HEK293 (cell line): ENCODE measurements around the gene C11orf91.

ENCODE experiments used
- KLF1 ChIP-seq: fragments of 450-650 bp; formaldehyde crosslinking; IDR thresholded peaks from 2 replicates; pipeline ENCODE4 v1.5.1; 2016; ENCODE audit warnings: missing biosample characterization, missing genetic modification characterization
- MYNN ChIP-seq: fragments of 450-650 bp; formaldehyde crosslinking; IDR thresholded peaks from 2 replicates; pipeline ENCODE4 v1.5.1; 2016; ENCODE audit warnings: missing biosample characterization, missing genetic modification characterization, borderline replicate concordance
- YY1 ChIP-seq: fragments of 450-650 bp; formaldehyde crosslinking; IDR thresholded peaks from 2 replicates; pipeline ENCODE4 v1.5.1; 2018; ENCODE audit warnings: missing biosample characterization, missing genetic modification characterization
- ZBTB7A ChIP-seq: fragments of 450-650 bp; formaldehyde crosslinking; IDR thresholded peaks from 2 replicates; pipeline ENCODE4 v1.5.1; 2016; ENCODE audit warnings: low read depth, missing biosample characterization, missing genetic modification characterization
- ZNF112 ChIP-seq: fragments of 450-650 bp; formaldehyde crosslinking; IDR thresholded peaks from 2 replicates; pipeline ENCODE4 v1.5.0; 2017; ENCODE audit warnings: missing biosample characterization, missing genetic modification characterization
- ZNF311 ChIP-seq: fragments of 450-650 bp; formaldehyde crosslinking; IDR thresholded peaks from 2 replicates; pipeline ENCODE4 v1.5.1; 2017; ENCODE audit warnings: missing biosample characterization, missing genetic modification characterization, borderline replicate concordance
- ZNF394 ChIP-seq: fragments of 450-650 bp; formaldehyde crosslinking; IDR thresholded peaks from 2 replicates; pipeline ENCODE4 v1.5.1; 2016; ENCODE audit warnings: missing biosample characterization, missing genetic modification characterization, mild to moderate bottlenecking, moderate library complexity, borderline replicate concordance
- ZNF416 ChIP-seq: fragments of 450-650 bp; formaldehyde crosslinking; IDR thresholded peaks from 2 replicates; pipeline ENCODE4 v1.5.1; 2016; ENCODE audit warnings: missing biosample characterization, missing genetic modification characterization
- ZNF768 ChIP-seq: fragments of 450-650 bp; formaldehyde crosslinking; IDR thresholded peaks from 2 replicates; pipeline ENCODE4 v1.5.1; 2018; ENCODE audit warnings: missing biosample characterization, mild to moderate bottlenecking, missing genetic modification characterization
- ZNF837 ChIP-seq: fragments of 450-650 bp; formaldehyde crosslinking; IDR thresholded peaks from 2 replicates; pipeline ENCODE4 v1.5.1; 2016; ENCODE audit warnings: missing biosample characterization, missing genetic modification characterization
- ZSCAN5A ChIP-seq: fragments of 450-650 bp; formaldehyde crosslinking; IDR thresholded peaks from 2 replicates; pipeline ENCODE4 v1.5.1; 2016; ENCODE audit warnings: missing biosample characterization, missing genetic modification characterization
- TF ChIP-seq, protein P1 (sequence below): fragments of 450-650 bp; formaldehyde crosslinking; IDR thresholded peaks from 2 replicates; pipeline ENCODE4 v1.5.1; 2016; ENCODE audit warnings: missing biosample characterization, missing genetic modification characterization
- TF ChIP-seq, protein P2 (sequence below): fragments of 450-650 bp; formaldehyde crosslinking; IDR thresholded peaks from 2 replicates; pipeline ENCODE4 v1.5.1; 2017; ENCODE audit warnings: missing biosample characterization, missing genetic modification characterization
- TF ChIP-seq, protein P3 (sequence below): sonication (generic); formaldehyde crosslinking; IDR thresholded peaks from 2 replicates; pipeline ENCODE4 v1.8.1; 2022; ENCODE audit warnings: mild to moderate bottlenecking, moderate library complexity, missing genetic modification reagents

GRCh38 chr11:33742249-33742851, 41.7 kb upstream of the C11orf91 start:
- TF ChIP-seq ZNF768 (tag by site-specific recombination) (no peak), KLF1 (tag by site-specific recombination) (no peak), ZBTB7A (tag by site-specific recombination) (no peak), ZSCAN5A (tag by site-specific recombination) (no peak), MYNN (no peak), ZNF112 (tag by site-specific recombination) (no peak), ZNF837 (tag by site-specific recombination) (no peak), ZNF394 (no peak), YY1 (tag by site-specific recombination) (no peak), ZNF416 (tag by site-specific recombination) (no peak), ZNF311 (no peak)
- TF ChIP-seq, protein P1, sequence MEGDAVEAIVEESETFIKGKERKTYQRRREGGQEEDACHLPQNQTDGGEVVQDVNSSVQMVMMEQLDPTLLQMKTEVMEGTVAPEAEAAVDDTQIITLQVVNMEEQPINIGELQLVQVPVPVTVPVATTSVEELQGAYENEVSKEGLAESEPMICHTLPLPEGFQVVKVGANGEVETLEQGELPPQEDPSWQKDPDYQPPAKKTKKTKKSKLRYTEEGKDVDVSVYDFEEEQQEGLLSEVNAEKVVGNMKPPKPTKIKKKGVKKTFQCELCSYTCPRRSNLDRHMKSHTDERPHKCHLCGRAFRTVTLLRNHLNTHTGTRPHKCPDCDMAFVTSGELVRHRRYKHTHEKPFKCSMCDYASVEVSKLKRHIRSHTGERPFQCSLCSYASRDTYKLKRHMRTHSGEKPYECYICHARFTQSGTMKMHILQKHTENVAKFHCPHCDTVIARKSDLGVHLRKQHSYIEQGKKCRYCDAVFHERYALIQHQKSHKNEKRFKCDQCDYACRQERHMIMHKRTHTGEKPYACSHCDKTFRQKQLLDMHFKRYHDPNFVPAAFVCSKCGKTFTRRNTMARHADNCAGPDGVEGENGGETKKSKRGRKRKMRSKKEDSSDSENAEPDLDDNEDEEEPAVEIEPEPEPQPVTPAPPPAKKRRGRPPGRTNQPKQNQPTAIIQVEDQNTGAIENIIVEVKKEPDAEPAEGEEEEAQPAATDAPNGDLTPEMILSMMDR (tag by site-specific recombination), result no peak
- TF ChIP-seq, protein P2, sequence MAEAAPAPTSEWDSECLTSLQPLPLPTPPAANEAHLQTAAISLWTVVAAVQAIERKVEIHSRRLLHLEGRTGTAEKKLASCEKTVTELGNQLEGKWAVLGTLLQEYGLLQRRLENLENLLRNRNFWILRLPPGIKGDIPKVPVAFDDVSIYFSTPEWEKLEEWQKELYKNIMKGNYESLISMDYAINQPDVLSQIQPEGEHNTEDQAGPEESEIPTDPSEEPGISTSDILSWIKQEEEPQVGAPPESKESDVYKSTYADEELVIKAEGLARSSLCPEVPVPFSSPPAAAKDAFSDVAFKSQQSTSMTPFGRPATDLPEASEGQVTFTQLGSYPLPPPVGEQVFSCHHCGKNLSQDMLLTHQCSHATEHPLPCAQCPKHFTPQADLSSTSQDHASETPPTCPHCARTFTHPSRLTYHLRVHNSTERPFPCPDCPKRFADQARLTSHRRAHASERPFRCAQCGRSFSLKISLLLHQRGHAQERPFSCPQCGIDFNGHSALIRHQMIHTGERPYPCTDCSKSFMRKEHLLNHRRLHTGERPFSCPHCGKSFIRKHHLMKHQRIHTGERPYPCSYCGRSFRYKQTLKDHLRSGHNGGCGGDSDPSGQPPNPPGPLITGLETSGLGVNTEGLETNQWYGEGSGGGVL (tag by site-specific recombination), result no peak
- TF ChIP-seq, protein P3, sequence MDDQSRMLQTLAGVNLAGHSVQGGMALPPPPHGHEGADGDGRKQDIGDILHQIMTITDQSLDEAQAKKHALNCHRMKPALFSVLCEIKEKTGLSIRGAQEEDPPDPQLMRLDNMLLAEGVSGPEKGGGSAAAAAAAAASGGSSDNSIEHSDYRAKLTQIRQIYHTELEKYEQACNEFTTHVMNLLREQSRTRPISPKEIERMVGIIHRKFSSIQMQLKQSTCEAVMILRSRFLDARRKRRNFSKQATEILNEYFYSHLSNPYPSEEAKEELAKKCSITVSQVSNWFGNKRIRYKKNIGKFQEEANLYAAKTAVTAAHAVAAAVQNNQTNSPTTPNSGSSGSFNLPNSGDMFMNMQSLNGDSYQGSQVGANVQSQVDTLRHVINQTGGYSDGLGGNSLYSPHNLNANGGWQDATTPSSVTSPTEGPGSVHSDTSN (CRISPR knock-in tag), result no peak
